Measurements from ENCODE around the gene PADI1.

The PADI1 gene

GRCh38 chr1:17270891-17271765 lies 66.2 kb downstream of the PADI1 start:
- no peak for DNase-seq (ENCODE audit: low read depth in 2 of 2)

GRCh38 chr1:17272066-17272465 lies 67.1 kb downstream of the PADI1 start:
- no peak for DNase-seq (ENCODE audit: low read depth in 2 of 2)

- no peak for DNase-seq (ENCODE audit: low read depth in 2 of 2)
Observed at GRCh38 chr1:17272646-17273045, 67.7 kb downstream of the PADI1 start.

- no peak for DNase-seq (ENCODE audit: low read depth in 2 of 2)
Observed at GRCh38 chr1:17273096-17273495, 68.2 kb downstream of the PADI1 start.

- no peak for DNase-seq (ENCODE audit: low read depth in 2 of 2)
Observed at GRCh38 chr1:17274186-17275170, 69.5 kb downstream of the PADI1 start.

GRCh38 chr1:17276568-17276967 lies 71.6 kb downstream of the PADI1 start:
- DNase-seq (ENCODE audit: low read depth in 2 of 2): no peak

- no peak for DNase-seq (ENCODE audit: low read depth in 2 of 2)
Observed at GRCh38 chr1:17277511-17278159, 72.7 kb downstream of the PADI1 start.

GRCh38 chr1:17278996-17279830 lies 74.3 kb downstream of the PADI1 start:
- DNase-seq (ENCODE audit: low read depth in 2 of 2): no peak

GRCh38 chr1:17280436-17280835 lies 75.5 kb downstream of the PADI1 start:
- DNase-seq (ENCODE audit: low read depth in 2 of 2): no peak

GRCh38 chr1:17280894-17281293 lies 76.0 kb downstream of the PADI1 start:
- DNase-seq (ENCODE audit: low read depth in 2 of 2): no peak

GRCh38 chr1:17281775-17282181 lies 76.8 kb downstream of the PADI1 start:
- DNase-seq (ENCODE audit: low read depth in 2 of 2): no peak

- DNase-seq (ENCODE audit: low read depth in 2 of 2): no peak
Observed at GRCh38 chr1:17282836-17283235, 77.9 kb downstream of the PADI1 start.

GRCh38 chr1:17286646-17287045 lies 81.7 kb downstream of the PADI1 start:
- DNase-seq (ENCODE audit: low read depth in 2 of 2): no peak

GRCh38 chr1:17287130-17287776 lies 82.3 kb downstream of the PADI1 start:
- DNase-seq (ENCODE audit: low read depth in 2 of 2): peak; percentile 32 to 44

- DNase-seq (ENCODE audit: low read depth in 2 of 2): peak; percentile 11 to 16
Observed at GRCh38 chr1:17289721-17290120, 84.8 kb downstream of the PADI1 start.

- DNase-seq (ENCODE audit: low read depth in 2 of 2): no peak
Observed at GRCh38 chr1:17290553-17290952, 85.6 kb downstream of the PADI1 start.

GRCh38 chr1:17292299-17293160 lies 87.6 kb downstream of the PADI1 start:
- no peak for DNase-seq (ENCODE audit: low read depth in 2 of 2)

GRCh38 chr1:17293681-17294425 lies 88.9 kb downstream of the PADI1 start:
- no peak for DNase-seq (ENCODE audit: low read depth in 2 of 2)

- no peak for DNase-seq (ENCODE audit: low read depth in 2 of 2)
Observed at GRCh38 chr1:17295292-17295691, 90.4 kb downstream of the PADI1 start.

All from fibroblast of skin of left quadriceps (primary cell).